Measurements from ENCODE around the gene ATG13.
A peak's percentile ranks its signal among the peaks of the same experiment; 100 is the strongest.
"Not testable (repeated sequence)": the region's sequence is repeated elsewhere in the genome, so short reads cannot be mapped to it uniquely, and the experiment has no call there.

The ATG13 gene

DNA sequence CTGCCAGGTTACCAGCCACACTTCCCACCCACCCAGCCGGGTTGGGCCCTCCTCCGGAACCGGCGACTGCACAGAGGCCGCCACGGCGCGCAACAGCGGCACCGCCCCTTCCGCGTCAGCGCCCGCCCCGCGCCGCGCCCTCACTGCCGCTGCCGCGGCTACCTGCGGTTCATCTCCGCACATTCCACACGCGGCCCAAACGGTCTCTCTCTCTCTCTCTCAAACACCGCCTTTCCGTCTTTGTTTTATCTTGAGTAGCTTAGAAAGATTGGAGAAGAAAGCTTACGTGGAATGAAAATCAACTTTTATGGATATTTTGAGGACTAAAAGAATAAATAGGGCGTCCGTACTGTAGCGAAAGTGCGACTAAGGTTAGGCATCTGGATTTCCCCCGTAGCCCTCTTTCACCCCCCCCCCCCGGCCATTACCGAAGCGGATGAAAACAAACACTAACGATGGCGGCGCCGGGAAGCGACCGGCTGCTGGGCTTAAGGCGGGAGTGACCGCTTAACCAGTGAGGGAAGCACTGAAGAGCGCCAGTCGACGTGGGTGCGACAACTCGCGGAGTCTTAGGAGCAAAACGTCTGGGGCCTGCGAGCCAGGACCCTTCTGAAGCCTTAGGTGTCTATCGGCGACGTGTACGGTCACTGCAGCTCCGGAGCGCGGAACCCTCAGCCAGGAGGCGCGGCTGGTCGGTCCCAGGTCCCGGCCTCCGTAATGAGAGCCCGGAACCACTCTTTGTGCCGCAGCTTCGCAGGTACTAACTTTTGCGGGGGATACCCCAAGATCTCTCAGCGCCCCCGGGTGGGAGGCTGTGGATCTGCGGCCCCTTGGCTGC lies at the start of gene ATG13, which contains the start of gene HARBI1:
Gene ATG13 (plus strand): TSS at position 420 of the 838 bp plus-strand sequence. CDS start 26,739 bp downstream, outside the sequence.
Gene HARBI1 (minus strand): TSS at position 94 of the 838 bp plus-strand sequence. CDS start 990 bp downstream, outside the sequence.
- peak; percentile 86 for DNase-seq

DNA sequence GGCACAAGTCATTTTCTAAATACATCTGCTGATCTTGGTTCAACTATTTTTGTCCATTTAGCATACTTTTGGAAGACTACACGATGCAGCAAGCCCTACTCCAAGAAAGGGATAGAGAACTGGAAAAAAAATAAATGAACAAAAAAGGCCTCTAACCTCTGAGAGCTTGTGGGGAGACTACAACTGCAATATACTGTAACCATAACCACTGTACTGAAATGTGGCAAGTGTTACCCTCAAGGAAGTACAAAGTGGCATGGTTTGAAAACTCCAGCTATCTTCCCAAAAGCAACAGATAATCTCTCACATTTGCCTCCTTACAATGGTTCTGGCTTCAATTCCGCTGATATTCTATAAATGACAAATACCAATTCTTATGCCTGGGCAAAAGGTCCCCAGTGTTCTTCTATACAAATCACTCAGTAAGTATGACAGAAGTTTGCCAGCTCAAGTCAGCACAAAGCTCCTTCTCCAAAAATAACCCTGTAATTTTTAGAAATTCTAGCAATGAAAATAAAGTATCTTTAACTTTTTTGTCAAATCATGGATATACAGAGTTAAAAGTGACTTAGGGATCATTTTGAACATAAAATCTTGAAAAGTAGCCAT lies 46.5 kb upstream of the ATG13 start:
- no peak for DNase-seq

DNA sequence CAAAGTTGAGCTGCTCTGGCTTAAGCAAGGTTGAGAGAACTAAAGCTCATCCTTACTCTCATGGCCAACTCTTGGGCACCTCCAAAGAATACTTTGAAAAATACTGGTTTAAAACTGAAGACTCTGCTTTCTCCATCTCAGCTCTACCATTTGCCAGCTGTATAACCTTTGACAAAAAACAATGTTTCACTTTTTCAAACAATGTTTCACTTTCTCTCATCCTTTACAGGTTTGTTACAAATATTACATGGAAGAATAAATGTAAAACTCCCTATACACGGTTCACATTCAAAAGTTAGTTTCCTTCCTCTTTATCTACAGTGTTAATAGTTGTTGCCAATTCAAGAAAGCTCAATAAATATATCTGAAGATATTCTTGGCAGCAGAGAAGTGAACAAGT lies 42.7 kb upstream of the ATG13 start:
- DNase-seq, result no peak

DNA sequence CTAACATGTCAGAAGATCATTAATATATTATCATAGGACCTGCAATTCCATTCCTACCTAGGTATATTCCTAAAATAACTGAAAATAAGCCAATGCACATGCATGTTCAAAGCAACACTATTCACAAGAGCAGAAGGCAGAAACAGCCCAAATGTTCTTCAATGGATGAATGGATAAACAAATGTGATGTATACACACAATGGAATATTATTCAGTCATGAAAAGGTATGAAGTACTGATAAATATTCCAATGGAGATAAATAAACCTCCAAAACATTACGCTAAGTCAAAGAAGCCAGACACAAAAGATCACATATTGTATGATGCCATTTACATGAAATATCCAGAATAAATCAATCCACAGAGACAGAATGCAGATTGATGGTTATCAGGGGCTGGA lies 40.3 kb upstream of the ATG13 start:
- no peak for DNase-seq

DNA sequence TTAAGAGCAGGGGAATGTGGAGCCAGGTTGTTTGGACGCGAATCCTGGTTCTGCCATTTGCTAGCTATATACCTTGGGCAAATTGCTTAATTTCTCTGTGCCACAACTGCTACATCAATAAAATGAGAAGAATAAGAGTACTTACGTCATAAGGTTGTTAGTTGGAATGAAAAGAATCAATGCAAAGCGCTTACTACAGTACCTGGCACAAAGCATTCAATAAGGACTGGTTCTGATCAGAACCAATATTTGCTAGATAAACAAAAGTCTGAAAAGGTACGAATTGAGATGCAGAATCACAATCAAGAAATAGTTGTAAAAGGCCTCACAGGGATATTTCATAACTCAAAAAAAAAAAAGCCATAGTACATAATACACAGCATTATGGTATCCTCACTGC lies 34.8 kb upstream of the ATG13 start:
- no peak for DNase-seq

DNA sequence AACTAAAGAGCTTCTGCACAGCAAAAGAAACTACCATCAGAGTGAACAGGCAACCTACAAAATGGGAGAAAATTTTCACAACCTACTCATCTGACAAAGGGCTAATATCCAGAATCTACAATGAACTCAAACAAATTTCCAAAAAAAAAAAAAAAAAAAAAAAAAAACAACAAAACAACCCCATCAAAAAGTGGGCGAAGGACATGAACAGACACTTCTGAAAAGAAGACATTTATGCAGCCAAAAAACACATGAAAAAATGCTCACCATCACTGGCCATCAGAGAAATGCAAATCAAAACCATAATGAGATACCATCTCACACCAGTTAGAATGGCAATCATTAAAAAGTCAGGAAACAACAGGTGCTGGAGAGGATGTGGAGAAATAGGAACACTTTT lies 33.8 kb upstream of the ATG13 start:
- not testable (repeated sequence) for DNase-seq

DNA sequence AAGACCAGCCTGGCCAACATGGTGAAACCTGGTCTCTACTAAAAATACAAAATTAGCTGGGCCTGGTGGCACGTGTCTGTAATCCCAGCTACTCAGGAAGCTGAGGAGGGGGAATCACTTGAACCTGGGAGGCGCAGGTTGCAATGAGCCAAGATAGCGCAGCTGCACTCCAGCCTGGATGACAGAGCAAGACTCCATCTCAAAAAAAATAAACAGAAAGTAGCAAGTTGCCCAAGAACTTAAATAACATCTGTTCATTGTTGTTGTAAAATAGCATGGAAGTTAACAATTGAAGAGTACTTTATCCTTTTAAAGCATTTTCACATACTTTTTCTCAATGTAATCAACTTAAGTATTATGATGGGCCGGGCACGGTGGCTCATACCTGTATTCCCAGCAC lies 29.2 kb upstream of the ATG13 start:
- DNase-seq, result no peak

DNA sequence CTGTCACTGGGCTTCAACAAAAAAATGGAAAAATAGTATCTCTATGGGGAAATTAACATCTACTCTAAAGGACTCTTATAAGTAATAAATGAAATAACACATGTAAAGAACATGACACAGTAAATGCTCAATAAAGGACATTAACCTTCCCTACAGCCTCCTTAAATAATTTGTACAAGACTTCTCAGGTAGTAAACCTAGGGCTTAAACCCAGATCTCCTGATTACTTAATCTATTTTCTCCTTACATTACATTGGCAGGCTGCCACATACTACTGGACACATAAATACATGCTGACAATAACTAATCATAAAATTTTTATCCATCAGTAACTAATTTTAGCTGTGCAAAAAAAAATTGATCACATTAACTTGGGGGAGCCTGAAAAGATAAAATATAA lies 28.4 kb upstream of the ATG13 start:
- no peak for DNase-seq

DNA sequence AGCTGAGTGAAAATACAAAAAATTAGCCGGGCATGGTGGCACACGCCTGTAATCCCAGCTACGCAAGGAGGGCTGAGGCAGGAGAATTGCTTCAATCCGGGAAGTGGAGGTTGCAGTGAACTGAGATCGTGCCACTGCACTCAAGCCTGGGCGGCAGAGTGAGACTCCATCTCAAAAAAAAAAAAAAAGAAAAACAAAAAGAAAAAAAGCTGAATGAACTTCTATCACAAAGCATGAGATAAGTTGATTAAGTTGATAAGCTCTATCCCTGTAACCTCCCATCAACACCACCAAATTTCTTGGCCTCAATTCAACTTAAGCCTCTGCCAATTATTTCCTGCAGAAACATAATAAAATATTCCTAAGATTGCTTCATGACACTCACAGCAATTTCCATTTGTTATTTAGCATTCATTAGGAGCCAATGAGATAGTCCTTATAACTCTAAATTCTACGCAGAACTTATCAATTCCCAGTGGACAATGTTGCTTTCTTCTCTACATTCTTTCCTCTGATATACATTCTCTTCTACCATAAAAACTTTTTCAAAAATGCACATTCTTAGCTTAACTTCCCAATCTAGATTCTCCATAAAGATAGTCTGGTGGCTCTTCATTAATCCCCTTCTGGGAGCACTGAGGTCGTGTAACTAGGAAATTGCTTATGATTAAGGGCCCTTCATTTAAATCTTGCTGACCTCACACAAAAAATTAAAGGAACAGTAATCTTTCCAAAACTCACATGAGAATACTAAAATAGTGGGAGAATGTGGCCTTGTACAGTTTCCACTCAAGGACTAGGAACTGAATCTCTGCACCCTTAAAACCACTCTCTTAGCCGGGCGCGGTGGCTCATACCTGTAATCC lies 26.4 kb upstream of the ATG13 start:
- DNase-seq, result no peak

DNA sequence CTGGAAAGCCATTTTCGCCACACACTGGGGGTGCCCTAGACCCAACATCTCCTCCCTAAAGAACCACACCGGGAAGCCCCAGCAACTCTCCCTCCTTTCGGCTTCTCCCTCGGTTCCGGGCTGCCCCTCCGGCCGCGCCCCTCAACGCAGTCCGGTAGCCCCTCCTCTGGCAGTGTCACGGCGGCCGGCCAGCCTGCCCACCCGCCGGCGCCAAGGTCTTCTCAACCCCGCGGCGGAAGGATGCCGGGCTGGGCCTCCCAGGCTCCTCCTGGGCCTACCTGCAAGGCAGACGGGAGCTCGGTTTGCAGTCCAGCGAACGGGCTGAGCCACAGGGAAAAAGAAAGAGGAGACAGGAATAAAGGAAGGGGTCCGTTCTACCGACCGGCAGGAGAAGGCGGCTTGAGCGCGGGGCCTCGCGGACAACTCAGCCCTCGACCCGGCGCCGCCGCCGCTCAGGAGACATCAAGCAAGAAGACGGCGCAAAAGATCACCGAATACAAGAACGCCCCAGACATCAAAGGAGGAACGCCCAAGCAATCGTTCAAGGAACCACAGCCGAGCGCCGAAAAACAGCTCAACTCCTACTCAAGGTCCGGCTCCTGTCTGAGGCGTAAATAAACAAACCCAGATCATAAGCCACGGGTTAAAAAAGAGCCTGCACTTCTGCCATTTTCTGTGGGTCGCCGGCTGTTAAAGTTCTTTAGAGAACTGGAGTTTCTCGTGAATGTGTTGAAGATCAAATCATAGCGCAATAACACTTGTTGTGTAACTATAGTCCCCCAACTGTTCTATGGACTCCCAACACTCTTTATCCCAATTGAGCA lies 23.6 kb upstream of the ATG13 start, which contains the start of gene AMBRA1:
Gene AMBRA1 (minus strand): TSS at position 474 of the 824 bp plus-strand sequence. CDS start 45,643 bp downstream, outside the sequence.
- peak; percentile 84 for DNase-seq

DNA sequence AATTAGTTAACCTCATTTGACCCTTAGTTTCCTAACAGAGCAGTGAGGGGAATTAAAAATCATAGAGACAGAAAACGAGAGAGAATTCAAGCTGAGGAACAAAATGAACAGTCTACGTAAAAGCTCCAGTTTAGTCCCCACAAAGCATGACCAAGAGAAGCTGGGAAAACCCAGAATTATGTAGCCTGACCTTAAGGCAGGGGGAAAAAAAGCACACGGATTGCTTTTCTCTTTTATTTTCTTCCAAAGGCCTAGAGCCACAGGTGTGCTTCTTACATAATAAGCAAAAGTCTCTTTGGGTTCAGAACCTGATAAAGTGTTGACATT lies 23.0 kb upstream of the ATG13 start:
- DNase-seq, result no peak

DNA sequence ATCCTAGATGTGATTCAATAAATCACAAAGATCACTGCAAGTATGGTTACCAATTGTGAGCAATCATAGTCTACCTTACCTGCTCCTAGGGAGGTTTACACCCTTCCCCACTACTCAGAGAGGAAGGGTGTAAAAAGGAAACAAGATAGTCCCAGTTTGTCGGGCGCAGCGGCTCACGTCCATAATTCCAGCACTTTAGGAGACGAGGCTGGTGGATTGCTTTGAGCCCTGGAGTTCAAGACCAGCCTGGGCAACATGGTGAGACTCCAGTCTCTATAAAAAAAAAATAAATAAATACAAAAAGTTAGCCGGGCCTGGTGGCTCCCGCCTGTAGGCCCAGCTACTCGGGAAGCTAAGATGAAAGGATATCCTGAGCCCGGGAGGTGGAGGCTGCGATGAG lies 22.6 kb upstream of the ATG13 start:
- DNase-seq, result no peak

DNA sequence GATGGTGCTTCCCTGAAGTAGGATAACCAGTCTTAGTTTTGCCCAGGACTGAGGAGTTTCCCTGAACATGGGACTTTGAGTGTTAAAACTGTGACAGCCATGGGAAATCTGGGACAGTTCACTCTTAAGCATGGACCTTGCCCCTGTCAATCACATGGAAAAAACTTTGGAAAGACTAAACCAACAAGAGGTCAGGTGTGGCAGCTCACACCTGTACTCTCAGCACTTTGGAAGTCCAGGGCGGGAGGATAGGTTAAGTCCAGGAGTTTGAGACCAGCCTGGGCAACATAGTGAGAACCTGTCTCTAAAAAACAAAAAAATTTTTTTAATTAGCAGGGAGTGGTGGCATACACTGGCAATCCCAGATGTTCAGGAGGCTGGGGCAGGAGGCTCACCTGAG lies 20.2 kb upstream of the ATG13 start:
- DNase-seq, result no peak

DNA sequence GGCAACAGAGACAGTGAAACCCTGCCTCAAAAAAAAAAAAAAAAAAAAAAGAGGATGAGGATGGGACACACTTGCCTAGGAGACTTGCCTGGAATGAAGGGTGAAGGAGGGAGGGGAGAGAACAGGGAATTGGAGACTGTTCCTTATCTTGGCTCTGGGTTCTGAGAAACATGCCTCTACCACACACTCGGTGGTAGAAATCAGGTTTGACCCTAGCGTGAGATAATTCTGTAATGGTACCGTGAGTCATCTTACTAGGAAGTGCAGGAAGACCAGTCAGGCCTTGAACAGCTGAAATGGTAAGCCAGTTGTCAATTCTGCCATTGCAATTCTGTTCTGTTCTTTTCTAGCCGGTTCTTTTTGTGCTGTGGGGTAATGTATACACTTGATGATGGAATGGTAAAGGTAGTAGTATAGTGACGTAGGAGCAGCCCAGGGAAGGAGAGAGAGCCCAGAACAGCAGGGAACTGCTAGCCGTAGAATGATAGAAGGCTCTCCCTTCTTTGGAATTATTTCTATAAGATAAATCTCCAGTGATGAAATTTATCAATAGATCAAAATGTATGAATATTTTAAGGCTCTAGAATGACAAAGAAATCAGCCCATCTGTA lies 19.6 kb upstream of the ATG13 start:
- no peak for DNase-seq

DNA sequence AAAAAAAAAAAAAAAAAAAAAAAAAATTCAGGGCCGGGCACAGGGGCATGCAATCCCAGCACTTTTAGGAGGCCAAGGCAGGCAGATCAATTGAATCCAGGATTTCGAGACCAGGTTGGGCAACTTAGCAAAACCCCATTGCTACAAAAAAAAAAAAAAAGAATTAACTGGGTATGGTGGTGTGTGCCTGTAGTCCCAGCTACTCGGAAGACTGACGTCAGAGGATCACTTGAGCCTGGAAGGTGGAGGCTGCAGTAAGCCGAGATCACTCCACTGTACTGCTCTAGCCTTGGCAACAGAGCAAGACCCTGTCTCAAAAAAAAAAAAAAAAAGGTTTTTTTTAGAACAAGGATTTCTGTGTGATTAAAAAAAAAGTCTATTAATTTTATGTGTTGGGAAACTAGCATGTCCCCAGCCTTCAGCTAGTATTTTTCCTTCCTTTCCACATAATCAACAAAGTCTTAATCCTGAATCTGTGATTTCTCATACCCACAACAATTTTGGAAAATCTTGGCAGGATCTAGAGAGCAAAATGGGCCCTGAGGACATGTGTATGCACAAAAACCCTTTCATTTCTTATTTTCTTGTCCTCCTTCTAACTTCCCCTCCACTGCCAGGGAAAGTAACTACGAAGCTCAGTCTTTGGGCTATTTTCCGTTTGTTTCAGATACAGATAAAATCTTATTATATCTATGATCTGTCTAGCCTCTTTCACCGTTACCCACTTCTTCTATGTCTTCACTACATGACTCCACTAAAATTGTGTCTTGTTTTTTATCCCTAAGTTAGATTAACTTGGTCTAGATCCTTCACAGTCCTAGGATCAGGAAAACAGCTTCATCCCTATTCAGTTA lies 17.8 kb upstream of the ATG13 start:
- DNase-seq, result no peak

DNA sequence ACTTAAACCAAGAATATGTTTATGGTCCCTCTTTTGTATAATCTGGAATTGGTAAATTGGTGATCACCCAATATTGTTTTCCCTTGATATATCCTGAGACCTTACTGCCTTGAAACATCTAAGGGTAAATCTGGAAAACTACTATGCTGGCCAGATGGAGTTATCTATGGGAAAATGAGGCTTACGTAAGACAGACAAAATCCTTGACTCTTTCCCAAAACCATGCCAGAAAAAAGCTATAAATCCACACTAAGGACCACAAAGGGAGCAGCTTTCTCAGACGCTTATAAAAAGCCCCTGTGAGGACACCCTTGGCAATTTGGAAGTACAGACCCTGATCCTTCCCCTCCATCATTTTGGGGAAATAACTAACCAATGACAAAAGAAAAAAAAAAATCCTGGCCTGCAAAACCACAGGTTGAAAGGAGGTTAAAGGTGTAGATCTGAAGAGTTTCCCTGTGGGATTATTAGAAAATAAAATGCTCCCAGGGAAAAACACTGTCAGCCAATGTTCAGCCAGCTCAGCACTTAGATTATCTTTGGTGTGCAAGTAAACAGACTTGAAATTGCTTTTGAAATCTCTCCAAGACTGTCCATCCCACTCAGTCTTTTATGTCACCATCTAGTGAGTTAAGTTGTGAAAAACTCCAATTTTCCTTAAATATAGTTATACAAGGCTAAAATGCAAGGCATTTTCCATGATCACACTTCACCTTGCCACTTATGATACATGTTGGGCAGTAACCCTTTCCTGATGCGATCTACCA lies 17.0 kb upstream of the ATG13 start:
- DNase-seq, result no peak

DNA sequence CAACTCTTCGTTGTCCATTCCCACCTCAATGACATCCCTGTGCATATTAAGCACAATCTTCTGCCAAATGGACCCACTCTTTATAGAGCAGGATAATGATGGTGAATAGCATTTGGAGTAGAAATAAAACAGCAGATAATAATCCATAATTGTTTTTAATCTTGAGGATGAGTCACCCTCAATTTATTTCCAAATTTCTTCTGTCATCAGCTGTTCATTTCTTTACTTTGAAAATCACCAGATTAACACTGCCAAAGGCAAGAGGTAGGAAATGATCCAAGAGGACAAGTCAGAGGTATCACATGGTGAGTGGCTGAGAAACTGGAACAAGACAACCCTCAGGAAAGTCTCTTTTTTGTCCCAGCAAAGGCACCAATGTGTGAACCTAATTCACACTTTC lies 16.2 kb upstream of the ATG13 start:
- DNase-seq, result no peak

DNA sequence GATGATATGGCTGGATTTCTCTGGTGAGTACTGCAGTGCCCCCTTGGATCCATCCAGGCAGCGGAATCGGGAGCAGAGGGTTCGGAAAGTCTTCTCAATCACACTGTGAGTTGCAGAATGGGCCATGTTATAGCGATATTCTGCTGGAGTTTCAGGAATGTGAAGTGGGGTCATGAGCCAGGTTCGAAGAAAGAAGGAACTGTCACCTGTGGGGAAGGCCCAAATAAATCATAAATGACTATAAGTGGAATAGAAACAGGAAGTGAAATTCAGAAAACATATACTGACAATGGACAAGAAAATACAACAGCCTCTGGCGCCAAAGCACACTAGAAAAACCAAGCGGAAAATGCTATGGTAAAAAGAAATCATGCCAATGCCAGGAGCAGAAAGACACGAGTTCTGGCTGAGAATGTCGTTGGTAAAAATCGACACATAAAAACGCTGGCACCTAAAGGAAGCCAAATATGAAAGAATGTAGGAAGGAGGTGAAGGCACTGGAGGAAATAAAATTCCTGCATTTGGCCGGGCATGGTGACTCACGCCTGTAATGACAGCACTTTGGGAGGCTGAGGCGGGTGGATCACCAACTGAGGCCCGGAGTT lies 13.5 kb upstream of the ATG13 start:
- no peak for DNase-seq

DNA sequence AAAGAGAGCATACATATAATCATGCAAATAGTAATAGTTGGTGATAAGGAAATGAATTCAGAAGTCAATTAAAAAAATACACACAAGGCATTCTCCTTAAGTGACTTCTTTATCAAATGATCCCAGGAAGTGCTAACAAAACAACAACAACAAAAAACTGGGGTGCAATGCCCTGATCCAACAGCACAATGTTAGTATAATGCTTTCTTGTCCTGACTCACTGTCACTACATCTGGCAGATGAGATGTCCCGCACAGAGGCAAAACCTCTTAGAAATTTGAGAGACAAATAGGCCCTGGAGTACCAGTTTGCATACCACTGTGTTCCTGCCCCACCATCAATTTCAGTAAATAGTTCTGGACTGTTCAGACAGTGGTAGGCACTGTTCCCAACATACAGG lies 12.6 kb upstream of the ATG13 start:
- DNase-seq, result no peak

DNA sequence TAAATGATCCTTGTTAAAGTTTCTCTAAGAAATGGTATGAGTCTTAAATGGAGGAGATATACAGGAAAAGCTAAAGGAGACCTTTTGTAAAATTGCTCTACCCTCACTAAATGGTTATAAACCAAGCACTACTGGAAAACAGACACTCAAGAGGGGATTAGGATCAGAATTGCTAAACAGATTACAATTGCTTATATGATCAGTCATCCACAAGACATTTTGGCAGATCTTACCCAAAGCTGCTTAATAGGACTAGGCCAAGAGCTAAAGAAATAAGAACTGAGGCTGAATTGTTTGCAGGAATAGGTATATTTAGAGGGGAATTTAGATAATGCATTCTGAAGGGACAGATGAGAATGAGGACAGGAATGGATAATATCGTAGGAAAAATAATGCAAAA lies 9.8 kb upstream of the ATG13 start:
- DNase-seq, result no peak

All from NCI-H2029 (cell line).